CD4-positive, CD25-positive, alpha-beta regulatory T cell (primary cell): ENCODE data around the gene GUCY2F. TPM values are rescaled to one million over a fixed set of nuclear protein-coding genes. Genes with fewer than 3 reads are reported as not detected.

Experiments
- ATAC-seq, 2 donors: fragments of 150-1000 bp; cut with Tn5 transposase; one replicate each; pipeline ENCODE4 v1.10.0; 2021; ENCODE audit warnings: low read depth in 2 of 2, moderate number of reproducible peaks in 2 of 2, moderate library complexity in 1 of 2
- DNase-seq, 3 donors: peaks; one replicate each; pipeline versions ENCODE4 v3.0.0 to v3.0.0-alpha.2; 2012 to 2022; ENCODE audit warnings: mixed read lengths in 1 of 3
- H3K27ac ChIP-seq: one replicate; pipeline ENCODE4 v1.7.0; 2013; ENCODE audit warnings: mild to moderate bottlenecking, low read length; ENCODE audit not compliant: insufficient read depth, poor library complexity, severe bottlenecking
- H3K27me3 ChIP-seq: one replicate; pipeline ENCODE4 v1.7.0; 2013; ENCODE audit warnings: low read length; ENCODE audit not compliant: control insufficient read depth, insufficient read depth
- H3K36me3 ChIP-seq: one replicate; pipeline ENCODE4 v1.7.0; 2013; ENCODE audit warnings: mild to moderate bottlenecking, low read length, moderate library complexity; ENCODE audit not compliant: control insufficient read depth, insufficient read depth
- H3K4me1 ChIP-seq: 2 replicates; pipeline ENCODE4 v1.7.0; 2013; ENCODE audit warnings: mild to moderate bottlenecking, low read length; ENCODE audit not compliant: insufficient read depth, control insufficient read depth, poor library complexity, severe bottlenecking
- H3K4me3 ChIP-seq: one replicate; pipeline ENCODE4 v1.7.0; 2013; ENCODE audit warnings: low read depth, mild to moderate bottlenecking, low read length, moderate library complexity
- H3K9me3 ChIP-seq, 2 experiments: 1 replicate in 1 of 2; 2 replicates in 1 of 2; pipeline ENCODE4 v1.7.0; 2013; ENCODE audit warnings: low read length in 2 of 2, mild to moderate bottlenecking in 1 of 2, moderate library complexity in 1 of 2; ENCODE audit not compliant: control insufficient read depth in 2 of 2
- H3K27ac Mint-ChIP-seq, 3 donors: one replicate each; pipeline ENCODE4 v1.8.0; 2020 to 2022; ENCODE audit warnings: mild to moderate bottlenecking in 3 of 3, mixed read lengths in 3 of 3, moderate library complexity in 2 of 3
- H3K27me3 Mint-ChIP-seq: one replicate; pipeline ENCODE4 v1.8.0; 2022; ENCODE audit warnings: mild to moderate bottlenecking, mixed read lengths
- H3K36me3 Mint-ChIP-seq: one replicate; pipeline ENCODE4 v1.8.0; 2020; ENCODE audit warnings: mixed read lengths
- H3K4me1 Mint-ChIP-seq, 4 donors: one replicate each; pipeline ENCODE4 v1.8.0; 2020 to 2022; ENCODE audit warnings: mixed read lengths in 4 of 4, mild to moderate bottlenecking in 1 of 4
- H3K4me3 Mint-ChIP-seq, 4 donors: one replicate each; pipeline ENCODE4 v1.8.0; 2020 to 2022; ENCODE audit warnings: mild to moderate bottlenecking in 4 of 4, mixed read lengths in 4 of 4, moderate library complexity in 3 of 4
- H3K9me3 Mint-ChIP-seq, 7 donors: one replicate each; pipeline ENCODE4 v1.8.0; 2020 to 2022; ENCODE audit warnings: mixed read lengths in 7 of 7, mild to moderate bottlenecking in 3 of 7, moderate library complexity in 2 of 7
- polyA plus RNA-seq, 4 donors: library from polyadenylated mRNA; unstranded; fragments of 300-500 nt; fragmentation: Illumina TruSeq; gene quantifications; one replicate each; pipeline ENCODE4 v1.2.3, GENCODE V29; 2021
- total RNA-seq: library from RNA; stranded (reverse); gene quantifications from one replicate; pipeline ENCODE4 v1.2.3, GENCODE V29; 2022

GUCY2F gene
- total and polyA plus RNA-seq, 5 donors from 2014 or later: not detected

DNA sequence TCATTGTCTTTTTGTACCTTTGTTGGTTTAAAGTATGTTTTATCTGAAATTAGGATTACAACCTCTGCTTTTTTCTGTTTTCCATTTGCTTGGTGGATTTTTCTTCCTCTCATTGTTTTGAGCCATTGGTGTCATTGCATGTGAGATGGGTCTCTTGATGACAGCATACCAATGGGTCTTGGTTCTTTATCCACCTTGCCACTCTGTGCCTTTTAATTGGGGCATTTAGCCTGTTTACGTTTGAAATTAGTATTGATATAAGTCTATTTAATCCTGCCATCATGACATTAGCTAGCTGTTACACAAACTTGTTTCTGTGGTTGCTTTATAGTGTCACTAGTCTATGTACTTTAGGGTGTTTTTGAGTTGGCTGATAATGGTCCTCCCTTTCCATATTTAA lies 145.7 kb downstream of the GUCY2F start:
- no peak overlapping the region for H3K27ac ChIP-seq
- Mint-ChIP-seq H3K27me3 (no peaks in the 10 kb centered on the region), H3K9me3 (peaks cover 0 to 19% (median 4%) of the 10 kb centered on the region in 7 donors), H3K27ac (no peak overlapping the region), H3K4me3 (no peak overlapping the region), H3K36me3 (no peaks in the 10 kb centered on the region), H3K4me1 (no peaks in the 10 kb centered on the region)
- no peaks in the 10 kb centered on the region for H3K36me3 ChIP-seq
- DNase-seq (no peak), ATAC-seq (no peak)
- H3K4me1 ChIP-seq: no peaks in the 10 kb centered on the region
- no peak overlapping the region for H3K4me3 ChIP-seq
- H3K9me3 ChIP-seq: no peaks in the 10 kb centered on the region
- no peaks in the 10 kb centered on the region for H3K27me3 ChIP-seq

- Mint-ChIP-seq H3K36me3 (no peaks in the 10 kb centered on the region), H3K27ac (no peak overlapping the region), H3K9me3 (peaks cover 0 to 13% (median 0%) of the 10 kb centered on the region in 7 donors), H3K27me3 (no peaks in the 10 kb centered on the region), H3K4me3 (no peak overlapping the region), H3K4me1 (no peaks in the 10 kb centered on the region)
- Histone ChIP-seq H3K27ac (no peak overlapping the region), H3K27me3 (no peaks in the 10 kb centered on the region), H3K9me3 (no peaks in the 10 kb centered on the region), H3K4me1 (no peaks in the 10 kb centered on the region), H3K4me3 (no peak overlapping the region), H3K36me3 (no peaks in the 10 kb centered on the region)
- ATAC-seq (no peak), DNase-seq (no peak)
These were observed 154.6 kb downstream of the GUCY2F start for GRCh38 chrX:109327251-109327650.

Other genes with a start within 250 kb of the GUCY2F start
- 7.4 TPM for gene NXT2, start 54.8 kb upstream of the GUCY2F start, total RNA-seq
- 10 to 100 TPM; 15.2 to 18.0 (median 17.2) TPM for gene NXT2, start 54.8 kb upstream of the GUCY2F start, polyA plus RNA-seq
- not detected for gene KCNE5, start 143.1 kb upstream of the GUCY2F start, total RNA-seq
- not detected for gene KCNE5, start 143.1 kb upstream of the GUCY2F start, polyA plus RNA-seq